Right renal pelvis (tissue), 4 donors: ENCODE results near the gene PRR11. TPM values are rescaled to one million over a fixed set of nuclear protein-coding genes. Genes with fewer than 3 reads are reported as not detected.
"Not testable (repeated sequence)": the region's sequence is repeated elsewhere in the genome, so short reads cannot be mapped to it uniquely, and the experiment has no call there.

ENCODE experiments used
- DNase-seq, 4 donors: peaks; one replicate each; pipeline ENCODE4 v3.0.0-alpha.2; 2013; ENCODE audit warnings: low read depth in 4 of 4, low spot score in 3 of 4, missing footprints in 1 of 4
- polyA plus RNA-seq, 4 donors: library from polyadenylated mRNA; unstranded; fragments of 120-200 nt; gene quantifications; one replicate each; pipeline ENCODE4 v1.2.1, GENCODE V29; 2013; ENCODE audit not compliant: insufficient read length in 4 of 4

The PRR11 gene
- polyA plus RNA-seq, 4 donors, result 18.6 to 19.5 (median 19.1) TPM

DNA sequence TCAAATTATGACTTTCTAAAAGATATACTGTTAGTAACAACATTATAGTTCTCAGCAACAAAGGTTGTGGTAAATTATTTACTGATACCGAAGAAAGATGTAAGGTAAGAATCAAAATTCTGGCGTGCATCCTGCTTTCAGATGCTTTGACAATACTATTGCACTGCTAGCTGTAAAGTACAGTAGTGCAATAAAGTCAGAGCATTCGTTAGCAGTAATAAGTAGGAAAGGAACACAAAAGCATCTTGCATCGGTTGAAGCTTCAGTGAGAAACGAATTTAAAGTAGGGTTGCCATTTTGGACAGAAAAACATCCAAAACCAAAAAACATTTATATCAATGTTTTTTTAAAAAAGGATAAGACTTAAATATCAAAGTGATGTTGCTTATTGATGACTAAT is 4.5 kb upstream of the PRR11 start:
- DNase-seq, result no peak

DNA sequence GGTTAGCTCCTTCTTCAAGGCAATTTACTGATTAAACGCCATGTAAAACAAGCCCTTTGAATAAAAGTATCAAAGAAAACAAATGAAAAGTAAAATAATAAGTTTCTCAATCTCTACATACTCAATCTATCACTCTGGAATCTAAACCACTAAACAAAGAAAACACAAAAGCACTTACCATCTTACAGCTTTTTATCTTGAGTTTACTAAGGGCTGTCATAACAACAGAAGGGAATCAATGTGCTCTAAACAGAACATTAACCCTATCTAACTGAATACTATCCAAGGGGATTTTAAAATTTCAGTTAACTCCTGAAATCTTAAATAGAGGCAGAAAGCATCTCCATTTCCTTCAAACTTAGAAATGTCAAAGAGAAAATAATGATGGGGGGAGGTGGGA is 4.0 kb upstream of the PRR11 start:
- DNase-seq, result no peak

DNA sequence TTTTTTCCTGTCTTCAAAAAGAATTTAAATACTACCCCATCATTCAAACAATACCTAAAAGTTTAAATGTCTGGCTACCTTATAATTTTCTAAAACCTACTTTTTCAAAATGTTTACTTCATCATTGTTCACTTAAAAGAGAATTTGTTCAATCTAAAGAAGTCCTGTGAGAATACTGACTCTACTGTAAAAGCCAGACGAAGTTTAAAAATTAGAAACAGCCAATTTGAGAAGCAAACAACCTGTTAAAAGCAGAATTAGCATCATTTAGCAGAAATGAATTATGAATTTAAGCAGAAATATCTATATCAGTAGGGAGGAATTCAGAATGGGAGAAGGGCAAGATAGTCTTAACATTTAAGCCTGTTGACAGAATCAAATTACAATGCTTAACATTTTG is 2.6 kb upstream of the PRR11 start:
- DNase-seq, result no peak

DNA sequence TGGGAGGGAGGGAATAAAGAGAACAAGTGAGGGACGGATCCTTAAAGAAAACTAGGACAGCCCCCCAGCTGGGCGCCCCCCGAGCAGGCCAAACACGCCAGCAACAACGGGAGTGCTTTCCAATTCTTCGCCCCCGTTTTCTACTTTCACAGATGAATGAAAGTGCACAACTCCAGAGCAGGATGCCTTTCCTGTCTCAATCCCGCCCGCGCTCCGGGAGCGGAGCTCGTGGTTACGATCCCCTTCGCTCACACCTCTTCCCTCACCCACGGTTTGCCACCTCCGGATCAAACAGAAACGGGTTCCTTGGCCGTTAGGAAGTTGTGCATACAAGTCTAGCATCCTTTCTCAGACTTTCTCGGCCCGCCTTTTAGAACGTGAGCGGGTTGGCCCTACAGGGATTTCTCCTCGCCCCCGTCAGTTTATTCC is 1.2 kb upstream of the PRR11 start:
- DNase-seq, result peak in 1 of 4 donors; percentile 27

DNA sequence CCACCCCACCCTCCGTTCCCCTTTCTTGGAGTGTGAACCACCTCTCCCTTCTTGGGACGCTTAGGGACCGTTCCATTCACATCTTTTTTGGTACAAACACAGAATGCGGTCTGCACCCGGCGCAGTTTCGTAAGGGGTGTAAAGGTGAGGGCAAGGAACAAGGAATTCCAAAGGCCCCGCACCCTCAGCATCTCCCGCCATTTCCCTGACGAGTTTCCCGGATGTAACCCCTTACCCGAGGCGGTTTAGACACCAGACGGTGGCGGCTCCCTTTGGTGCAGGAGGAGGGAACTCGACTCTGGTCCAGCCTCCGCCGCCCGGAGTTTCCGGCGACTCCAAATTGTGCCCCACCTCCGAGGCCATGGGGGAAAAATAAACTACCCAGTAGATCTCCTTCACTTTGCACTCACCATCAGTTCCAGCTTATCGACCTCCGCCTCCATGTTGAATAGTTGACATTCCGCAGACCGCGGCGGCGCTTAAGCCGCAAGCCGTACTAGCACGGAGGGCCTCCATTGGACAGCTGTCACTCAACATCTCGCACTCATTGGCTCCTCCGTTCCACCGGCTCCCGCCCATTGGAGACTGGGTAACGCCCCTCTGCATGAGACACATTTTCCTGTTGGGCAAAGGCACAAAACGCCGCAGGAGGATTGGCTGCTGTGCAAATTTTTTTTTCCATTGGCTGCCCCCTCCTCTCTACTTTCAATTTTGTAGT is 666 bp upstream of the PRR11 start, which contains the start of gene SKA2:
TSS of gene SKA2 (minus strand) at position 466 of the 718 bp plus-strand sequence. CDS start at position 443, 23 bp downstream.
- peak in 3 of 4 donors; percentile 74 to 96 (median 87) for DNase-seq

DNA sequence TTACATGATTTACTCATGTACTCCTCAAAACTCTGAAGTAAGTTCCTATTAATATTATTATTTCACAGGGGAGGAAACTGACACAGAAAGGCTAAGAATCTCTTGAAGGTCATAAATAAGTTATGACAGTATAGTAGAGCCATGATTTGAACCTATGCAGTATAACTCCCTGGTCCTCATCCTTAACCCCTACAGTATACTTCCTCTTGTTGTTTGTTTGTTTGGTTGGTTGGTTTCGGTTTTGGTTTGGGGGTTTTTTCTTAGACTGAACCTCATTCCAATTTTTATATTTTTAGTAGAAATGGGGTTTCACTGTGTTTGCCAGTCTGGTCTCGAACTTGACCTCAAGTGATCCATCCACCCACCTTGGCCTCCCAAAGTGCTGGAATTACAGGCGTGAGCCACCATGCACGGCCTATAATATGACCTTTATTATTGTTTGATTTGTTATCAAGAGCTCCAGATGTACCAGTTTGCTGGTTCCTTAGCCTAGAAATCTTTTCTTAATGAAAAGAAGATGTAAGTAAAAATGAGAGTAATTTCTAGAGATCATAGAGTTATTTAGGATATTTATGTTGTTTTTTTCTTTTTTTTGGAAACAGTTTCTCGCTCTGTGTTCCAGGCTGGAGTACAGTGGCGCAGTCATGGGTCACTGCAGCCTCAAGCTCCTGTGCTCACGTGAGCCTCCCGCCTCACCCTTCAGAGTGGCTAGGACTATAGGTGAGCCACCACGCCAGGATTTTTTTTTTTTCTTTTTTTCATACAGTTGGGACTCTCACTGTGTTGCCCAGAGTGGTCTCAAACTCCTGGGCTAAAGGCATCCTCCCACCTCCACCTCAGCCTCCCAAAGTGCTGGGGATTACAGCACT is 4.8 kb downstream of the PRR11 start:
- DNase-seq, result no peak

DNA sequence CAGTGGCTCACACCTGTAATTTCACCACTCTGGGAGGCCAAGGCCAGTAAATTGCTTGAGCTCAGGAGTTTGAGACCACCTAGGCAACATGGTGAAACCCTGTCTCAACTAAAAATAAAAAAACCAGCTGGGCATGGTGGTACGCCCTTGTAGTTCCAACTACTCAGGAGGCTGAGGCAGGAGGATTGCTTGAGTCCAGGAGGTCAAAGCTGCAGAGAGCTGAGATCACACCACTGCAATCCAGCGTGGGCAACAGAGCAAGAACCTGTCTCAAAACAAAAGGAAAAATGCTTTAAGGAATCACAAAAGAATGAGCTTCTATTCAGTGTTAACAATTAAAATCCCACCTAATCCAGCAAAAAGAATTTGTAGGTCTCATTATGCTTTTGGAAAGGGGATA is 5.9 kb downstream of the PRR11 start:
- no peak for DNase-seq

DNA sequence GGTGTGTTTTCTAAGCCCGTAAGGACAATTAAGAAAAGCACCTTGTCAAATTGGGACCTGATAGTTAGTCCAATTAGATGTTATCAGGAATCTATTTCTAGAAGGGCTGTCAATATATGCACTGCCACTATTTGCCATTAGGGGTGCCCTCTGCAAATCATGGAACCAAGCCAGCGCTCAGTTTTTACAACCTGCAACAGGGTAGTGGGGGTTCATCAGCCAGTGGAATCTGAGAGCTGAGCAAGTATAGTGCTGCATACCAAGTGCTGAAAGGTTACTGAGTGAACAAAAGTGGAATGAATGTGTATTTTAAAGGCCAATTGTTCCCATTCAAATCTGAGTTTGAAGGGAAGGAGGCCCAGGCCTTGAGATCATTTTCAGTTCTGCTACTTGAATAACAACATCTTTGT is 10.4 kb downstream of the PRR11 start:
- DNase-seq, result no peak

DNA sequence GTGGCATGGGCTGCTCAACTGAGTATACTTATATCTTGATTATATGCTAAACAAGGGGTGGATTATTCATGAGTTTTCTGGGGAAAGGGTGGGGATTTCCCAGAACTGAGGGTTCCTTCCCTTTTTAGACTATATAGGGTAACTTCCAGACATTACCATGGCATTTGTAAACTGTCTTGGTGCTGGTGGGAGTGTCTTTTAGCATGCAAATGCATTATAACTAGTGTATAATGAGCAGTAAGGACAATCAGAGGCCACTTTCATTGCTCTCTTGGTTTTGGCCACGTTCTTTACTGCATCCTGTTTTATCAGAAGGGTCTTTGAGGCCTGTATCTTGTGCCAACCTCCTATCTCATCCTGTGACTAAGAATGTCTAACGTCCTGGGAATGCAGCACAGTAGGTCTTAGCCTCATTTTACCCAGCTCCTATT is 12.0 kb downstream of the PRR11 start:
- DNase-seq, result no peak

DNA sequence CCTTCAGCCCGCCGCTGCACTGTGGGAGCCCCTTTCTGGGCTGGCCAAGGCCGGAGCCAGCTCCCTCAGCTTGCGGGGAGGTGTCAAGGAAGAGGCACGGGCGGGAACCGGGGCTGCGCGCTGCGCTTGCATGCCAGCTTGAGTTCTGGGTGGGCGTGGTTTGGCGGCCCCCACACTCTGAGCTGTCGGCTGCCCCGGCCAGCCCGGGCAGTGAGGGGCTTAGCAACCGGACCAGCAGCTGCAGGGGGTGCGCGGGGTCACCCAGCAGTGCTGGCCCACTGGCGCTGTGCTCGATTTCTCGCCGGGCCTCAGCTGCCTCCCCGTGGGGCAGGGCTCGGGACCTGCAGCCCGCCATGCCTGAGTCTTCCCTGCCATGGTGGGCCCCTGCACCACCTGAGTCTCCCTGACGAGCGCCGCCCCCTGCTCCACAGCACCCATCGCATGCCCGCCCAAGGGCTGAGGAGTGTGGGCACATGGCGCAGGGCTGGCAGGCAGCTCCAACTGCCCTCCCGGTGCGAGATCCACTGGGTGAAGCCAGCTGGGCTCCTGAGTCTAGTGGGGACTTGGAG is 17.0 kb downstream of the PRR11 start:
- DNase-seq, result no peak

DNA sequence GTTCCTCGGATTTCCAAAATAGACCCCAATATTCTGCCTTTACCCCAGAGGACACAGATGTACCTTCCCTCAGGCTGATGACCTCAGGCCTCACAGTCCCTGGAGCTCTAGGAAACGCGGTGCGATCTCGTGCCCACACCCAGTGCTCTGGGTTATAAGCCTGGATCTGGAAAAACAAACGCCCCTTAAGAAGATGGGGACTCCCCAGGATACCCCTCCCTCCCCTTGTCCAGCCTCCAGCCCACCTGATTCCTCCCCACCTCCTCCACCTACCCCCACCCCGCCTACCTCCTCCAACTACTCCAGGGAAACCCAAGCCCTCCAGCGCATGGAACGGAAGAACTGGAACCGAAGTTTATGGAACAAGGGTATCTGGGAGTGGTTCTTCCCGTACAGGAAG is 19.1 kb downstream of the PRR11 start:
- no peak for DNase-seq

DNA sequence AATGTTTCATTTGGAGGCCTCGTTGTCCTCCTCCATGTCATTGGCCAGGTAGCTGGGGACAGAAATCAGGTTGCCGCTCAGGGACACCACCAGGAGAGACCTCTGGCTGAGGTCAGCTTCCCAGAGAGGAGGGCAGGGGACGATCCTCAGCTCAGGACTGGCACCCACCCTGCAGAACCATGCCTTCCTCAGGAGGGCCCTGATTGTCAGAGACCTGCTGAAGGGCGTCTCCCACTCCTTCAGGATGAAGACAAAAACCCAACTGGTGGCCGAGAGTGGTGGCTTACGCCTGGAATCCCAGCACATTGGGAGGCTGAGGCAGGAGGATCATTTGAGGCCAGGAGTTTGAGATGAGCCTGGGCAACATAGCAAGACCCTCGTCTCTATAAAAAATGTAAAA is 19.5 kb downstream of the PRR11 start:
- DNase-seq, result no peak

DNA sequence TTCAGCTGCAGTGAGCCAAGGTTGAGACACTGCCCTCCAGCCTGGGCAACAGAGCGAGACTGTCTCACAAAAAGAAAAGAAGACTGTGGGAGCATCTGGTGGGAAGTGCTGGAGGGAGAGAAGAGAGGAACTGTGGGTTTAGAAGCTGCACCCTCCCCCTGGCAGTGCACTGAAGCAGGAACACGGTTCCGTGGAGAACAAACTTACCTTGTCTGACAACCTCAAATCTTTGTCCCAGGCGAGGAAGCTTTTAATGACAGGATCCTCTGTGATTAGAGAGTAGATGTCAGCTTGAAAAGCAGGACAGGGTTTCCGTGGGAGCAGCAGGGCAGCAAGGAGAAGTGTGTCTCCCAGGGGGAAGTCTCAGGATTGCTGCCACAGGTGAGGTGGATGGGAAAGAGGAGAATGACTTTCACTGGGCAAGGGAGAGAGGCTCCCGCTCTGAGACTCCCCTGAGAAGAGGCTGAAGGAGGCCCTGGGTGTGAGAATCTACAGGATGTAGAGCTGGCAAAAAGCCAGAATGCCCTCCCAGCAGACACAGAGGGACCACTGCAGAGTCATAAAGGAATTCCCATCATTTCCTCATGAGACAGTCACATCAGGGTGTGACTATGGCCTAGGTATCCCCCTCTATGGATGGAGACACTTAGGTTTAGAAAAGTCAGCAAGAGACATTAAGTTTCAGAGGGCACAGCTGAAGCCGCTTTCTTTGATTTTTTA is 22.9 kb downstream of the PRR11 start:
- DNase-seq, result no peak

DNA sequence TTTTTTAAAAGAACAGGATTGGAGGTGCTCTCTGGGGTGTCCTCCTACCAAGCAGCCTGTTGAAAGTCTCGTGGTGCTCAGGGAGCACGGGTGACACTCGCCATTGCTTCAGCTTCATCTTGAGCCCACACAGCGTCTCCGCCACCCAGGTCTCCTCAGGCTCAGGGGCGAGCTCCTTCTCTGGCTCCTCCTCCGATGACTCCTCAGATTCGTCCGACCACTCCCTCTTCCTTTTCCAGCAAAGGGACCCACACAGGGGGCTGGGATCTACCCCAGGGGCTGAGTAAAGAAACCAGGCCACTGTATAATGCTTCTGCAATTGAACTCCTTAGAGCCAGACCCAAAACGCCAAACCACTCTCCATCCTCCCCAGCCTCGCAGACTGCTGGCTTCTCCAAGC is 24.1 kb downstream of the PRR11 start:
- DNase-seq, result not testable (repeated sequence)

DNA sequence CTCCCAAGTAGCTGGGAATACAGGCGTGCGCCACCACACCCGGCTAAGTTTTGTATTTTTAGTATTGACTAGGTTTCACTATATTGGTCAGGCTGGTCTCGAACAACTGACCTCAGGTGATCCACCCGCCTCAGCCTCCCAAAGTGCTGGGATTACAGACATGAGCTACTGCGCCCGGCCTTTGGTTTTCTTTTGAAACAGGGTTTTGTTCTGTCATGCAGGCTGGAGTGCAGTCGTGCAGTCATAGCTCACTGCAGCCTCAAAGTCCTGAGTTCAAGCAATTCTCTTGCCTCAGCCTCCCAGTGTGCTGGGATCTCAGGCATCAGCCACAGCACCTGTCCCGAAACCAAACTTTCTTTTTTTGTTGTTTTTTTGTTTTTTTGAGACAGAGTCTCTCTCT is 25.1 kb downstream of the PRR11 start:
- no peak for DNase-seq

DNA sequence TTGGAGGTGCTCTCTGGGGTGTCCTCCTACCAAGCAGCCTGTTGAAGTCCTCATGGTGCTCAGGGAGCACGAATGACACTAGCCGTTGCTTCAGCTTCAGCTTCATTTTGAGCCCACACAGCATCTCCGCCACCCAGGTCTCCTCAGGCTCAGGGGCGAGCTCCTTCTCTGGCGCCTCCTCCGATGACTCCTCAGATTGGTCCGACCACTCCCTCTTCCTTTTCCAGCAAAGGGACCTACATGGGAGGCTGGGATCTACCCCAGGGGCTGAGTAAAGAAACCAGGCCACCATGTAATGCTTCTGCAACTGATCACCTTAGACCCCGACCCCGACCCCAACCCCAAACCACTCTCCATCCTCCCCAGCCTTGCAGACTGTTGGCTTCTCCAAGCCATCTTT is 25.9 kb downstream of the PRR11 start:
- DNase-seq, result no peak

DNA sequence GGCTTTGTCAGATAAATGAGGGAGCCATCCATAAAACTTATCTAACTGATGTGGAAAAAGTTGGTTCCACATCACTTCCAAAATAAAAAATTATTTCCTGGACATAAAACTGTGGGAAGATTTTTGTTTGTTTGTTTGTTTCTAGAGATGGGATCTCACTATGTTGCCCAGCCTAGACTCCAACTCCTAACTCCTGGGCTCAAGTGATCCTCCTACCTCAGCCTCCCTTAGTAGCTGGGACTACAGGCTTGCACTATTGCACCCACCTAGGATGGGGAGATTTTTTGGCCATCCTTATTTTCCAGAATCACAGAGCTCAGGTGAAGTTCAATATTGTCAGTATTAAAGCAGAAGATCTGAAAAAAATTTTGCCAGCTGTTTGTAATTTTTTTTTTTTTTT is 30.5 kb downstream of the PRR11 start:
- DNase-seq, result no peak

DNA sequence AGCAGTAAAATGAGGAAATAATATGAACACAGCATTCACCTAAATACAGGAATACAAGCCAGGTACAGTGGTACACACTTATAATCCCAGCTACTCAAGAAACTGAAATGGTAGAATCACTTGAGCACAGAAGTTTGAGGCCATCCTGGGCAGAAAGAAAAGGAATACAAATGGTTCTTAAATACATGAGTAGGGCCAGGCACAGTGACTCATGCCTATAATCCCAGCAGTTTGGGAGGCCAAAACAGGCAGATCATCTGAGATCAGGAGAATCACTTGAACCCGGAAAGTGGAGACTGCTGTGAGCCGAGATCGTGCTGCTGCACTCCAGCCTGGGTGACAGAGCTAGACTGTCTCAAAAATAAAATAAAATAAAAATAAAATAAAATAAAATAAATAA is 31.3 kb downstream of the PRR11 start:
- DNase-seq, result no peak

DNA sequence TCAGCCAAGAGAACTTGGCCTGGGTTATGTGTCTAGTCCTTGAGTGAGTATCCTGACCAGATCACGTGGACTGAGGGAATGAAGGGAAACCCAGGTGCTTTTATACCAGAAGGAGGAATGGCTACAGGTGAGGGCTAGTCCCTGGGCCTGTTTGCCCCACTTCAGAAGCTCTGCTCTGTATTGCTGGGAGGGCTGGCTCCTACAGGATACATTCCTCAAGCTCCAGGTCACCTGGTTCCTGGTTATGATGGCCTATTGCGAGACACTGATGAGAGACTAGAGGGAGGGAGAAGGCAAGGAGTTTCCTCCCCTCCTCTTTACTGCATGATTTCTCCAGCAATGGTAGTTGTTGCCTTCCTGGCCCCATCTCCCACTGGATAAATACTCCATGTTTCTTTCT is 35.3 kb downstream of the PRR11 start:
- no peak for DNase-seq

DNA sequence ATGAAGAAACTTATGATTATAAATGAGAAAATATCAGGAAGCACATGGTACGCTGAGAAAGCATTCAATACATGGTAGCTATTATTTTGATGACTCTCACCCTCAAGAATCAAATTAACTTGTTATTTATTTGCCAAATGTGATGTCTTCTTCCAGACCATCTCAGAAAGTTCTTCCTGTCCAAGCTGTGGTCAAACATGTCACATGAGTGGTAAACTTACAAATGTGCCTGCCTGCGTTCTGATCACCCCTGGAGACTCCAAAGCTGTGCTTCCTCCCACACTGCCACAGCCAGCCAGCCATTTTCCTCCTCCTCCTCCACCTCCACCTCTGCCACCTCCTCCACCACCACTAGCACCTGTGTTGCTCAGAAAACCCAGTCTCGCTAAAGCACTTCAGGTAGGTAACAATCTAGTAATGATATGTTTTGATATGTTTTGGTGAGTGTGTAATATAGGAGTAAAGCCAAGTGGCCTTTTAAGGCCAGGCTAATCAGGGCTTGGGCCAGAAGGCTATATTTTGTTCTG is 37.9 kb downstream of the PRR11 start:
- no peak for DNase-seq

DNA sequence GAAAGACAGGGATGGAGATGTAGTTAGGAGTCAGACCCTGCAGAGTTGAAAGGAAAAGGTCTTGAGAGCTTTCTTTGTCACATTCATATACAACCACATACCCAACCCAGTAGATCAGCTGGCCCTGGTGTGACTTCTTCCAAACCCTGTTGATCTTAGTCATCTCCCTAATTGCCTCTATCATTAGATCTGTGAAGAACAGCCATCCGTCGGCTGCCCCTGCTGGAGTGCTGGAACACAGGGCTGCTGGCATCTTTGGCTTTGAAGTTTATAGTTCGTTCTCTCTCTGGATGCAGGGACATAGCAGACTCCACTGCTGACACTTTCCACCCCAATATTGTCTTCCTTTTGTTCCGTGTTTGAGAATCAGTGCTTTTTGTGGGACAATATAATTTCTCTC is 43.9 kb downstream of the PRR11 start:
- no peak for DNase-seq
